HepG2 (cell line): ENCODE measurements around the gene STIM2. TPM values are rescaled to one million over a fixed set of nuclear protein-coding genes. Genes with fewer than 3 reads are reported as not detected.

Experiments used
- ATAC-seq: fragments of 200-7000 bp; cut with Tn5 transposase; 3 replicates; pipeline ENCODE4 v1.9.1; 2020; ENCODE audit warnings: mild to moderate bottlenecking, moderate library complexity
- BruUV-seq: library from RNA; stranded (reverse); fragments of 400-500 nt; replicated peaks from 2 replicates; lab custom pipeline; 2021; lab: Mats Ljungman, UMichigan
- CTCF ChIA-PET: fragments of 300-600 bp; formaldehyde crosslinking; extraction: SDS; loops from one replicate; lab custom pipeline; 2021; ENCODE audit warnings: low total read pairs, inconsistent platforms, low intra/inter-chr PET ratio; lab: Yijun Ruan, JAX
- POLR2A ChIA-PET: fragments of 350-600 bp; sonication (Branson Sonifier 250); formaldehyde crosslinking; loops from one replicate; lab custom pipeline; 2020; ENCODE audit warnings: antibody characterized with exemption, inconsistent platforms; lab: Yijun Ruan, JAX
- DNase-seq: peaks from one replicate; pipeline ENCODE4 v3.0.0-alpha.2; 2015; ENCODE audit warnings: low spot score
- FAIRE-seq: peaks from 3 replicates; lab custom pipeline; 2011; peaks lifted over from hg19 to GRCh38; lab: Jason Lieb, UNC
- H2AFZ ChIP-seq: one replicate; pipeline ENCODE4 v1.6.1; 2011; ENCODE audit warnings: low read length, inconsistent platforms
- H3K27ac ChIP-seq: fragments of 300-600 bp; 3 replicates; pipeline ENCODE4 v1.8.0; 2011; ENCODE audit warnings: mixed run types, mild to moderate bottlenecking, mixed read lengths, low read length, inconsistent platforms; ENCODE audit not compliant: insufficient read depth; ENCODE audit errors: extremely low read length
- H3K27me3 ChIP-seq, 2 experiments: fragments of 200-600 bp in 1 of 2; 2 replicates in 1 of 2; 3 replicates in 1 of 2; pipeline versions ENCODE4 v1.6.0 to v1.8.0; 2011; ENCODE audit warnings: low read length in 2 of 2, mild to moderate bottlenecking in 2 of 2, moderate library complexity in 2 of 2, inconsistent platforms in 1 of 2; ENCODE audit not compliant: insufficient read depth in 2 of 2, control insufficient read depth in 1 of 2
- H3K36me3 ChIP-seq, 2 experiments: fragments of 200-600 bp in 1 of 2; replicated peaks in 1 of 2; 2 replicates in 1 of 2; 3 replicates in 1 of 2; pipeline versions ENCODE4 v1.5.1 to v1.8.0; 2011; ENCODE audit warnings: low read length in 2 of 2, inconsistent platforms in 1 of 2; ENCODE audit not compliant: insufficient read depth in 2 of 2, control insufficient read depth in 1 of 2
- H3K4me1 ChIP-seq: 2 replicates; pipeline ENCODE4 v1.5.1; 2012; ENCODE audit warnings: low read length, inconsistent platforms; ENCODE audit not compliant: insufficient read depth
- H3K4me2 ChIP-seq: 2 replicates; pipeline ENCODE4 v1.6.0; 2011; ENCODE audit warnings: low read depth, low read length, inconsistent platforms
- H3K4me3 ChIP-seq, 3 experiments: fragments of 200-600 bp in 1 of 3; sonication (generic), shearing (Covaris generic) in 1 of 3; replicated peaks in 1 of 3; 2 replicates each; pipeline ENCODE4 v1.5.1; 2011 to 2016; ENCODE audit warnings: low read length in 3 of 3, inconsistent platforms in 2 of 3, low read depth in 2 of 3, mild to moderate bottlenecking in 2 of 3, control low read depth in 1 of 3, mixed read lengths in 1 of 3; ENCODE audit not compliant: insufficient read depth in 1 of 3
- H3K79me2 ChIP-seq: one replicate; pipeline ENCODE4 v1.6.1; 2011; ENCODE audit warnings: low read length, inconsistent platforms; ENCODE audit not compliant: insufficient read depth
- H3K9ac ChIP-seq: 2 replicates; pipeline ENCODE4 v1.6.0; 2011; ENCODE audit warnings: mild to moderate bottlenecking, low read depth, low read length, inconsistent platforms; ENCODE audit not compliant: insufficient read depth
- H3K9me3 ChIP-seq: 2 replicates; pipeline ENCODE4 v1.5.1; 2012; ENCODE audit warnings: mild to moderate bottlenecking, low read length
- H4K20me1 ChIP-seq: 2 replicates; pipeline ENCODE4 v1.6.0; 2011; ENCODE audit warnings: inconsistent platforms, mild to moderate bottlenecking, low read length, moderate library complexity; ENCODE audit not compliant: insufficient read depth
- SNRNP70 ChIP-seq: fragments of 200-400 bp; formaldehyde crosslinking; IDR thresholded peaks from 2 replicates; pipeline ENCODE4 v1.6.1; 2017; ENCODE audit warnings: mild to moderate bottlenecking, low read depth, low read length, moderate library complexity
- ZBTB8A ChIP-seq: sonication (generic); formaldehyde crosslinking; IDR thresholded peaks from 2 replicates; pipeline ENCODE4 v1.4.0; 2020; ENCODE audit warnings: mild to moderate bottlenecking, low read depth, missing genetic modification reagents, borderline replicate concordance
- ZNF251 ChIP-seq: sonication (generic); formaldehyde crosslinking; IDR thresholded peaks from 2 replicates; pipeline ENCODE4 v1.9.0; 2021; ENCODE audit warnings: mild to moderate bottlenecking, missing genetic modification reagents
- ZNF264 ChIP-seq: sonication (generic); formaldehyde crosslinking; IDR thresholded peaks from 2 replicates; pipeline ENCODE4 v1.4.0; 2020; ENCODE audit warnings: missing genetic modification reagents
- ZNF282 ChIP-seq: fragments of 450-650 bp; IDR thresholded peaks from 2 replicates; pipeline ENCODE4 v1.6.1; 2018; ENCODE audit not compliant: partially characterized antibody
- ZNF577 ChIP-seq: sonication (generic); formaldehyde crosslinking; IDR thresholded peaks from 2 replicates; pipeline ENCODE4 v1.4.0; 2020; ENCODE audit warnings: mild to moderate bottlenecking, low read depth, missing genetic modification reagents, borderline replicate concordance
- ZNF598 ChIP-seq: sonication (generic); formaldehyde crosslinking; IDR thresholded peaks from 2 replicates; pipeline ENCODE4 v1.5.1; 2020; ENCODE audit warnings: mild to moderate bottlenecking, missing genetic modification reagents, borderline replicate concordance
- ZNF816 ChIP-seq: sonication (generic); formaldehyde crosslinking; IDR thresholded peaks from 2 replicates; pipeline ENCODE4 v1.8.0; 2022; ENCODE audit warnings: missing genetic modification reagents, mild to moderate bottlenecking, borderline replicate concordance
- WGBS: methylation state at CpG from one replicate; pipeline ENCODE4 v1.1.6; 2017; ENCODE audit warnings: low lambda C conversion rate; 5-methylcytosine and 5-hydroxymethylcytosine counted together
- in situ Hi-C: cut with HindIII; loops from 2 replicates; pipeline ENCODE4 v1.10.0; 2017; ENCODE audit warnings: low pct_unique_long_range_greater_than_20kb; ENCODE audit not compliant: extremely low pct_ligation_motif_present
- intact Hi-C: fragments of 100-400 bp; cut with micrococcal nuclease; formaldehyde crosslinking; loops from one replicate; pipeline ENCODE4 v1.10.0; 2022; ENCODE audit not compliant: unreplicated experiment
- polyA plus RNA-seq, 8 experiments: library from polyadenylated mRNA; depleted of rRNA in 3 of 8; stranded (reverse) in 7 of 8; unstranded in 1 of 8; fragments of >200 nt; fragmentation: Illumina TruSeq in 4 of 8; extraction: Trizol in 4 of 8; gene quantifications; 2 replicates each; pipeline versions ENCODE4 v1.2.1 to v1.2.3, GENCODE V29; 2011 to 2016; ENCODE audit warnings: low read depth in 4 of 8, missing spikeins in 1 of 8, mixed read lengths in 1 of 8; ENCODE audit not compliant: insufficient read depth in 1 of 8
- total RNA-seq, 5 experiments: library from RNA; depleted of rRNA; stranded (reverse); fragments of >200 nt; fragmentation: Illumina TruSeq; extraction: Trizol; gene quantifications; 2 replicates each; pipeline ENCODE4 v1.2.3, GENCODE V29; 2016; ENCODE audit warnings: low read depth in 1 of 5
- TF ChIP-seq, protein P1 (sequence below): sonication (generic); formaldehyde crosslinking; IDR thresholded peaks from 2 replicates; pipeline ENCODE4 v1.8.1; 2022; ENCODE audit warnings: low read depth, mild to moderate bottlenecking, missing genetic modification reagents
- TF ChIP-seq, protein P2 (sequence below): sonication (generic); formaldehyde crosslinking; IDR thresholded peaks from 2 replicates; pipeline ENCODE4 v1.8.1; 2023; ENCODE audit warnings: missing genetic modification reagents, mild to moderate bottlenecking, borderline replicate concordance

Gene STIM2
- total and polyA plus RNA-seq, 2 of the 13 experiments (the other 11 are each of a cell fraction or from before 2014, with no cell fraction given): 19.3 to 19.4 TPM

DNA sequence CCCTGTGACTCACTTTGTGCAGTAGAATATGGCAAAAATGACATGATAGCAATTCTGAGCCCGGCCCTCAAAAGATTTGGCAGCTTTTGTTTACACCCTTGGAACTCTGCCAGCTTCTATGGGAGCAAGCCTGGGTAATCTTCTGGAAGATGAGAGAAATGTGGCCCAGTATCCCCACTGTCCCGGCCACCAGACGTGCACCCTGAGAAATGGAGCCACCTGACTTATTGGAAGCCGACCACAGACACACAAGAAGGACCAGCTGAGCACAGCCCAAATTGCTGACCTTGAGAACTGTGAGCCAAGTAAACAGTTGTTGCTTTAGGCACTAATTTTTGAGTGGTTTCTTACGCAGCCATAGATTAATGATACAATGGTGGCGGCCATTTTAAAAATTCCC lies 197.0 kb downstream of the STIM2 start:
- TF ChIP-seq ZNF598 (CRISPR knock-in tag) (no peak), ZNF251 (CRISPR knock-in tag) (no peak), ZBTB8A (CRISPR knock-in tag) (no peak), ZNF282 (no peak), ZNF264 (CRISPR knock-in tag) (no peak), ZNF577 (CRISPR knock-in tag) (no peak), SNRNP70 (no peak), ZNF816 (CRISPR knock-in tag) (no peak)
- TF ChIP-seq, protein P1, sequence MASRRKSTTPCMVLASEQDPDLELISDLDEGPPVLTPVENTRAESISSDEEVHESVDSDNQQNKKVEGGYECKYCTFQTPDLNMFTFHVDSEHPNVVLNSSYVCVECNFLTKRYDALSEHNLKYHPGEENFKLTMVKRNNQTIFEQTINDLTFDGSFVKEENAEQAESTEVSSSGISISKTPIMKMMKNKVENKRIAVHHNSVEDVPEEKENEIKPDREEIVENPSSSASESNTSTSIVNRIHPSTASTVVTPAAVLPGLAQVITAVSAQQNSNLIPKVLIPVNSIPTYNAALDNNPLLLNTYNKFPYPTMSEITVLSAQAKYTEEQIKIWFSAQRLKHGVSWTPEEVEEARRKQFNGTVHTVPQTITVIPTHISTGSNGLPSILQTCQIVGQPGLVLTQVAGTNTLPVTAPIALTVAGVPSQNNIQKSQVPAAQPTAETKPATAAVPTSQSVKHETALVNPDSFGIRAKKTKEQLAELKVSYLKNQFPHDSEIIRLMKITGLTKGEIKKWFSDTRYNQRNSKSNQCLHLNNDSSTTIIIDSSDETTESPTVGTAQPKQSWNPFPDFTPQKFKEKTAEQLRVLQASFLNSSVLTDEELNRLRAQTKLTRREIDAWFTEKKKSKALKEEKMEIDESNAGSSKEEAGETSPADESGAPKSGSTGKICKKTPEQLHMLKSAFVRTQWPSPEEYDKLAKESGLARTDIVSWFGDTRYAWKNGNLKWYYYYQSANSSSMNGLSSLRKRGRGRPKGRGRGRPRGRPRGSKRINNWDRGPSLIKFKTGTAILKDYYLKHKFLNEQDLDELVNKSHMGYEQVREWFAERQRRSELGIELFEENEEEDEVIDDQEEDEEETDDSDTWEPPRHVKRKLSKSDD (CRISPR knock-in tag): no peak
- TF ChIP-seq, protein P2, sequence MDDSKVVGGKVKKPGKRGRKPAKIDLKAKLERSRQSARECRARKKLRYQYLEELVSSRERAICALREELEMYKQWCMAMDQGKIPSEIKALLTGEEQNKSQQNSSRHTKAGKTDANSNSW (CRISPR knock-in tag): no peak
- Histone ChIP-seq H3K27me3 (peaks cover 4 to 31% of the 10 kb centered on the region in 2 experiments; a peak in 4 of 5 replicates), H3K4me2 (no peak overlapping the region), H3K4me1 (no peaks in the 10 kb centered on the region), H3K9me3 (no peaks in the 10 kb centered on the region), H3K9ac (no peak overlapping the region), H2AFZ (no peak overlapping the region), H3K4me3 (no peak overlapping the region), H3K27ac (no peak overlapping the region), H3K79me2 (no peaks in the 10 kb centered on the region), H3K36me3 (no peaks in the 10 kb centered on the region), H4K20me1 (no peaks in the 10 kb centered on the region)
- in situ Hi-C loops: no loop called here
- DNase-seq (no peak), FAIRE-seq (no peak), ATAC-seq (no peak)
- no TSS peak for BruUV-seq
- ChIA-PET POLR2A (no interaction called here), CTCF (no interaction called here)
- intact Hi-C loops: no loop called here
- WGBS: 0% methylated on average over 5 of the region's 6 CpGs
